HepG2 (cell line): ENCODE data around the gene SEMA3G. TPM values are rescaled to one million over a fixed set of nuclear protein-coding genes. Genes with fewer than 3 reads are reported as not detected.

Experiments
- CBFB ChIP-seq: sonication (generic); formaldehyde crosslinking; IDR thresholded peaks from 2 replicates; pipeline ENCODE4 v1.4.0; 2020; ENCODE audit warnings: missing genetic modification reagents
- DR1 ChIP-seq: sonication (generic); formaldehyde crosslinking; IDR thresholded peaks from 2 replicates; pipeline ENCODE4 v1.8.0; 2021; ENCODE audit warnings: mild to moderate bottlenecking, missing genetic modification reagents, inconsistent platforms
- EP300 ChIP-seq, 3 experiments: sonication (generic) in 1 of 3; formaldehyde crosslinking in 1 of 3; IDR thresholded peaks; 2 replicates each; pipeline versions ENCODE4 v1.5.1 to v1.6.1; 2011 to 2020; ENCODE audit warnings: low read depth in 2 of 3, low read length in 2 of 3, borderline replicate concordance in 1 of 3, improper control_type of control experiment in 1 of 3, mild to moderate bottlenecking in 1 of 3, missing genetic modification reagents in 1 of 3, moderate library complexity in 1 of 3
- ERF ChIP-seq: IDR thresholded peaks from 2 replicates; pipeline ENCODE4 v1.6.1; 2018; ENCODE audit warnings: missing biosample characterization, missing genetic modification reagents
- FIP1L1 ChIP-seq: fragments of 200-400 bp; formaldehyde crosslinking; IDR thresholded peaks from 2 replicates; pipeline ENCODE4 v1.6.1; 2018; ENCODE audit warnings: low read depth, mild to moderate bottlenecking, low read length, moderate library complexity, borderline replicate concordance; ENCODE audit not compliant: insufficient read depth
- FOXO1 ChIP-seq: sonication (generic); formaldehyde crosslinking; IDR thresholded peaks from 2 replicates; pipeline ENCODE4 v1.4.0; 2020; ENCODE audit warnings: missing genetic modification reagents
- GPN1 ChIP-seq: sonication (generic); formaldehyde crosslinking; IDR thresholded peaks from 2 replicates; pipeline ENCODE4 v1.5.1; 2020; ENCODE audit warnings: missing genetic modification reagents, borderline replicate concordance
- PATZ1 ChIP-seq: sonication (generic); formaldehyde crosslinking; IDR thresholded peaks from 2 replicates; pipeline ENCODE4 v1.4.0; 2020; ENCODE audit warnings: missing genetic modification reagents
- RBM22 ChIP-seq: fragments of 200-400 bp; formaldehyde crosslinking; optimal IDR thresholded peaks from 2 replicates; pipeline ENCODE3; 2017; ENCODE audit warnings: mild to moderate bottlenecking, low read length, moderate library complexity
- ZBTB14 ChIP-seq: sonication (generic); formaldehyde crosslinking; IDR thresholded peaks from 2 replicates; pipeline ENCODE4 v1.4.0; 2020; ENCODE audit warnings: missing genetic modification reagents
- ZFP36L2 ChIP-seq: sonication (generic); formaldehyde crosslinking; IDR thresholded peaks from 2 replicates; pipeline ENCODE4 v1.4.0; 2020; ENCODE audit warnings: missing genetic modification reagents
- ZNF775 ChIP-seq: sonication (generic); formaldehyde crosslinking; IDR thresholded peaks from 2 replicates; pipeline ENCODE4 v1.4.0; 2020; ENCODE audit warnings: missing genetic modification reagents, mild to moderate bottlenecking, moderate library complexity, borderline replicate concordance
- ZNF790 ChIP-seq: sonication (generic); formaldehyde crosslinking; IDR thresholded peaks from 2 replicates; pipeline ENCODE4 v1.8.0; 2022; ENCODE audit warnings: missing genetic modification reagents, mild to moderate bottlenecking, borderline replicate concordance
- polyA plus RNA-seq, 8 experiments: library from polyadenylated mRNA; depleted of rRNA in 3 of 8; stranded (reverse) in 7 of 8; unstranded in 1 of 8; fragments of >200 nt; fragmentation: Illumina TruSeq in 4 of 8; extraction: Trizol in 4 of 8; gene quantifications; 2 replicates each; pipeline versions ENCODE4 v1.2.1 to v1.2.3, GENCODE V29; 2011 to 2016; ENCODE audit warnings: low read depth in 4 of 8, missing spikeins in 1 of 8, mixed read lengths in 1 of 8; ENCODE audit not compliant: insufficient read depth in 1 of 8
- total RNA-seq, 5 experiments: library from RNA; depleted of rRNA; stranded (reverse); fragments of >200 nt; fragmentation: Illumina TruSeq; extraction: Trizol; gene quantifications; 2 replicates each; pipeline ENCODE4 v1.2.3, GENCODE V29; 2016; ENCODE audit warnings: low read depth in 1 of 5
- TF ChIP-seq, protein P1 (sequence below): sonication (generic); formaldehyde crosslinking; IDR thresholded peaks from 2 replicates; pipeline ENCODE4 v1.8.0; 2022; ENCODE audit warnings: mild to moderate bottlenecking, missing genetic modification reagents; ENCODE audit not compliant: insufficient replicate concordance
- TF ChIP-seq, protein P2 (sequence below): sonication (generic); formaldehyde crosslinking; IDR thresholded peaks from 2 replicates; pipeline ENCODE4 v1.5.1; 2020; ENCODE audit warnings: missing genetic modification reagents, mild to moderate bottlenecking, borderline replicate concordance

Gene SEMA3G
- total and polyA plus RNA-seq, 2 of the 13 experiments (the other 11 are each of a cell fraction or from before 2014, with no cell fraction given) = 6.1 to 8.3 TPM

DNA sequence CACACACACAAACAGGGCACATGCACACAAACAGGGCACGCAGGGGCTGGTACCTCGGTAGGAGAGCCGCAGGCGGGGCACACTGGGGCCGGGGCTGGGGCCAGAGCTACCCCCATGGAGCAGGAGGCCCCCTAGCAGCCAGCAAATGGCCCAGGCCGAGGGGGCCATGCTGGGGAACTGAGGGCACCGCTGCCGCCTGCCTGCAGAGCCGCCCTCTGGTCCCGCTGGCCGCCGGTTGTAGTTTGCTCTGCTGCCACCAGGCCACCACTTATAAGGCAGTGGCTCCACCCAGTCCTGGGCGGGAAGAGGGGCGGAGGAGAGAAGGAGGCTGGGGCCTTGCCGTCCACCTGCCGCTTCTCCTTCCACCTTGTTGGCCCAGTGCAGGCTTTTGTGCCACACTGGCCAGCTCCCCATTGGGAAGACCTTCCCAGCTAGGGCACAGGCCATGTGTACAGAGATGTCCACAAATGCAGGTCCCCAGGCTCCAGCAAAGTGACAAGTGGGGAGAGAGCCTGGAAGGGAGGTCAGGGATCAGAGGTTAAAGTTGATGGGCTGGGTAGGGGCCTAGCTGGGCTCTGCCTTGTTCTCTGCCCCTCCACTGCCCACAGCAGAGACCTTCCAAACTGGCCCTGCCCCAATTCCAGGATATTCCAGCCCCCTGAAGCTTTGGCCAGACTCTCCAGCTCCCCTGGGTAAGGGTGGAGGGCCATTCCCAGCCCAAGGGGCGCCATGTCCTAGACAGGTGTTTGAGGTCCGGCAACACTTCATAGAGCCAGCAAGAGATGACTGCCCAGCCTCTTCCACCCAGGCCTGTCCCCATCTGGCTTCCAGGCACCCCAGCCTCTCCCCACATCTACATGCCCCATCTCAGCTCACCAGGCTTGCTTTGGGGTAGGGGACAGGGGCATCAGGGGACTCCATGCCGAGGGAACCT is at the start of gene SEMA3G (continued):
- TF ChIP-seq, protein P1, sequence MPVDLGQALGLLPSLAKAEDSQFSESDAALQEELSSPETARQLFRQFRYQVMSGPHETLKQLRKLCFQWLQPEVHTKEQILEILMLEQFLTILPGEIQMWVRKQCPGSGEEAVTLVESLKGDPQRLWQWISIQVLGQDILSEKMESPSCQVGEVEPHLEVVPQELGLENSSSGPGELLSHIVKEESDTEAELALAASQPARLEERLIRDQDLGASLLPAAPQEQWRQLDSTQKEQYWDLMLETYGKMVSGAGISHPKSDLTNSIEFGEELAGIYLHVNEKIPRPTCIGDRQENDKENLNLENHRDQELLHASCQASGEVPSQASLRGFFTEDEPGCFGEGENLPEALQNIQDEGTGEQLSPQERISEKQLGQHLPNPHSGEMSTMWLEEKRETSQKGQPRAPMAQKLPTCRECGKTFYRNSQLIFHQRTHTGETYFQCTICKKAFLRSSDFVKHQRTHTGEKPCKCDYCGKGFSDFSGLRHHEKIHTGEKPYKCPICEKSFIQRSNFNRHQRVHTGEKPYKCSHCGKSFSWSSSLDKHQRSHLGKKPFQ (CRISPR knock-in tag) = peak; percentile 38
- TF ChIP-seq ZNF790 (no peak), ERF (CRISPR knock-in tag) (peak; percentile 75), DR1 (peak; percentile 97), RBM22 (no peak), EP300 (IDR thresholded peaks at IDR 0.05; ENCODE audit: low read depth in 2 of 2, low read length in 2 of 2) (no peak), EP300 (CRISPR knock-in tag; IDR thresholded peaks at IDR 0.05; ENCODE audit: borderline replicate concordance) (no peak), ZBTB14 (CRISPR knock-in tag) (no peak), GPN1 (CRISPR knock-in tag) (no peak), PATZ1 (0 out of 2 replicates have a peak, but pooled peaks have one; percentile 17), FIP1L1 (no peak), CBFB (CRISPR knock-in tag) (no peak), FOXO1 (CRISPR knock-in tag) (peak; percentile 50; the same call in 1 of the 2 replicates), ZFP36L2 (CRISPR knock-in tag) (no peak), ZNF775 (CRISPR knock-in tag) (no peak)
- TF ChIP-seq, protein P2, sequence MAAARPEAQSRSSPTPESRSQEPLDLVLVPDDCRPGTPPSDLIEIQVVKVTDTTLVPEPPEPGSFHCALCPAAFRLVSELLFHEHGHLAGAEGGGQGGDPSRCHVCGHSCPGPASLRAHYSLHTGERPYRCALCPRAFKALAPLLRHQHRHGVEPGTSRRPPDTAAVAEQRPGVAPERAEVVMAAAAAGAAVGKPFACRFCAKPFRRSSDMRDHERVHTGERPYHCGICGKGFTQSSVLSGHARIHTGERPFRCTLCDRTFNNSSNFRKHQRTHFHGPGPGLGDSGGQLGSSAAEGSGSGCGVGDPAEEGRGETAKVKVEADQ (CRISPR knock-in tag) = no peak
